ENCODE data around the gene MAN1A1.

The MAN1A1 gene

GRCh38 chr6:119296036-119297035 is 53.2 kb downstream of the MAN1A1 start:
- Histone ChIP-seq H3K4me3 (ENCODE audit: low read depth, low read length) (no peak overlapping the region), H3K36me3 (ENCODE audit: control insufficient read depth in 2 of 2, insufficient read depth in 1 of 2, low read length in 2 of 2) (peaks cover 0 to 10% of the 10 kb centered on the region in 2 experiments; a peak in 1 of 3 replicates), H3K9me3 (ENCODE audit: control insufficient read depth, insufficient read depth, low read depth, low read length) (no peaks in the 10 kb centered on the region), H3K4me1 (ENCODE audit: control insufficient read depth, insufficient read depth, low read length) (no peaks in the 10 kb centered on the region), H3K27ac (ENCODE audit: extremely low read depth, low read depth, low read length) (no peak overlapping the region)
- CTCF ChIA-PET = no interaction called here
- no peak for TF ChIP-seq ZSCAN23 (tag by site-specific recombination; IDR thresholded peaks at IDR 0.05)
- no peak for TF ChIP-seq MZF1 (tag by site-specific recombination; IDR thresholded peaks at IDR 0.05; ENCODE audit: borderline replicate concordance)
- no peak for TF ChIP-seq ZBTB7A (tag by site-specific recombination; IDR thresholded peaks at IDR 0.05; ENCODE audit: low read depth)
- no peak for TF ChIP-seq ZNF221 (tag by site-specific recombination; IDR thresholded peaks at IDR 0.05; ENCODE audit: borderline replicate concordance)
- TF ChIP-seq, protein P1, sequence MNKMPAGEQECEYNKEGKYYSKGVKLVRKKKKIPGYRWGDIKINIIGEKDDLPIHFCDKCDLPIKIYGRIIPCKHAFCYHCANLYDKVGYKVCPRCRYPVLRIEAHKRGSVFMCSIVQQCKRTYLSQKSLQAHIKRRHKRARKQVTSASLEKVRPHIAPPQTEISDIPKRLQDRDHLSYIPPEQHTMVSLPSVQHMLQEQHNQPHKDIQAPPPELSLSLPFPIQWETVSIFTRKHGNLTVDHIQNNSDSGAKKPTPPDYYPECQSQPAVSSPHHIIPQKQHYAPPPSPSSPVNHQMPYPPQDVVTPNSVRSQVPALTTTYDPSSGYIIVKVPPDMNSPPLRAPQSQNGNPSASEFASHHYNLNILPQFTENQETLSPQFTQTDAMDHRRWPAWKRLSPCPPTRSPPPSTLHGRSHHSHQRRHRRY (tag by site-specific recombination; IDR thresholded peaks at IDR 0.05) = no peak
- TF ChIP-seq, protein P2, sequence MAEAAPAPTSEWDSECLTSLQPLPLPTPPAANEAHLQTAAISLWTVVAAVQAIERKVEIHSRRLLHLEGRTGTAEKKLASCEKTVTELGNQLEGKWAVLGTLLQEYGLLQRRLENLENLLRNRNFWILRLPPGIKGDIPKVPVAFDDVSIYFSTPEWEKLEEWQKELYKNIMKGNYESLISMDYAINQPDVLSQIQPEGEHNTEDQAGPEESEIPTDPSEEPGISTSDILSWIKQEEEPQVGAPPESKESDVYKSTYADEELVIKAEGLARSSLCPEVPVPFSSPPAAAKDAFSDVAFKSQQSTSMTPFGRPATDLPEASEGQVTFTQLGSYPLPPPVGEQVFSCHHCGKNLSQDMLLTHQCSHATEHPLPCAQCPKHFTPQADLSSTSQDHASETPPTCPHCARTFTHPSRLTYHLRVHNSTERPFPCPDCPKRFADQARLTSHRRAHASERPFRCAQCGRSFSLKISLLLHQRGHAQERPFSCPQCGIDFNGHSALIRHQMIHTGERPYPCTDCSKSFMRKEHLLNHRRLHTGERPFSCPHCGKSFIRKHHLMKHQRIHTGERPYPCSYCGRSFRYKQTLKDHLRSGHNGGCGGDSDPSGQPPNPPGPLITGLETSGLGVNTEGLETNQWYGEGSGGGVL (tag by site-specific recombination; IDR thresholded peaks at IDR 0.05) = no peak
- TF ChIP-seq ZNF248 (tag by site-specific recombination; IDR thresholded peaks at IDR 0.05) = no peak
- no peak for TF ChIP-seq SETDB1 (IDR thresholded peaks at IDR 0.05; ENCODE audit: insufficient read length, low read length)
- no peak for TF ChIP-seq ZNF404 (tag by site-specific recombination; IDR thresholded peaks at IDR 0.05)
- TF ChIP-seq ZNF292 (tag by site-specific recombination; IDR thresholded peaks at IDR 0.05; ENCODE audit: borderline replicate concordance, low read depth) = no peak
- TF ChIP-seq ZFP37 (tag by site-specific recombination; IDR thresholded peaks at IDR 0.05) = no peak
- TF ChIP-seq ZNF677 (tag by site-specific recombination; IDR thresholded peaks at IDR 0.05) = no peak
- POLR2A ChIA-PET = no interaction called here

DNA sequence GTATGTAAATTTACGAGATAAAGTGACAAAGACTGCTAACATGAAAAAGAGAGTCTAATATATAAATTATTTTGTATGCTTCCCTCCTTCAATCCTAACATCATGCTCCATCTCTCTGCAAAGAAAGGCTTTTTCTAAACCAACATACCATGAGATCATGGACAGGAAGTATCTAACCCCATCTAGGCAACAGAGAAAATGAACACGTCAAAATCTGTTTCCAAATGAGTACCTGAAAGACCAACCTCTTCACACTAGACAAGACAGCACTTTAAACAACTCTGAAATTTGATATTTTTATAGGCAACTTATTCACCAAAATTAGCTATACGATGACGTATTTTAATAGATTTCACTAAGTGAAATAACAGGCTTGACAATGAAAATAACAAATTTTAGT is 54.6 kb downstream of the MAN1A1 start:
- Histone ChIP-seq H3K27ac (ENCODE audit: extremely low read depth, low read depth, low read length) (no peak overlapping the region), H3K9me3 (ENCODE audit: control insufficient read depth, insufficient read depth, low read depth, low read length) (no peaks in the 10 kb centered on the region), H3K4me1 (ENCODE audit: control insufficient read depth, insufficient read depth, low read length) (no peaks in the 10 kb centered on the region), H3K4me3 (ENCODE audit: low read depth, low read length) (no peak overlapping the region), H3K36me3 (ENCODE audit: control insufficient read depth in 2 of 2, insufficient read depth in 1 of 2, low read length in 2 of 2) (peaks cover 0 to 4% of the 10 kb centered on the region in 2 experiments; a peak in 1 of 3 replicates)
- TF ChIP-seq ZNF530 (tag by site-specific recombination; IDR thresholded peaks at IDR 0.05; ENCODE audit: low read depth) (no peak), ZNF354C (tag by site-specific recombination; IDR thresholded peaks at IDR 0.05; ENCODE audit: borderline replicate concordance, low read depth) (no peak), ZBTB21 (tag by site-specific recombination; IDR thresholded peaks at IDR 0.05) (no peak), SCRT1 (tag by site-specific recombination; IDR thresholded peaks at IDR 0.05; ENCODE audit: borderline replicate concordance) (no peak), ZNF549 (tag by site-specific recombination; IDR thresholded peaks at IDR 0.05) (no peak), ZNF664 (tag by site-specific recombination; IDR thresholded peaks at IDR 0.05) (no peak), OSR2 (tag by site-specific recombination; IDR thresholded peaks at IDR 0.05) (no peak), KLF9 (tag by site-specific recombination; IDR thresholded peaks at IDR 0.05; ENCODE audit: low read depth) (no peak), ZXDB (tag by site-specific recombination; IDR thresholded peaks at IDR 0.05) (no peak), ZNF624 (tag by site-specific recombination; IDR thresholded peaks at IDR 0.05) (no peak), WT1 (tag by site-specific recombination; IDR thresholded peaks at IDR 0.05) (no peak), ZNF423 (tag by site-specific recombination; IDR thresholded peaks at IDR 0.05) (no peak), MYNN (tag by site-specific recombination; IDR thresholded peaks at IDR 0.05; ENCODE audit: borderline replicate concordance) (no peak), ZNF248 (tag by site-specific recombination; IDR thresholded peaks at IDR 0.05) (no peak), ZNF221 (tag by site-specific recombination; IDR thresholded peaks at IDR 0.05; ENCODE audit: borderline replicate concordance) (no peak), SETDB1 (IDR thresholded peaks at IDR 0.05; ENCODE audit: insufficient read length, low read length) (no peak)
- TF ChIP-seq, protein P2 (tag by site-specific recombination; IDR thresholded peaks at IDR 0.05) = no peak
- TF ChIP-seq, protein P3, sequence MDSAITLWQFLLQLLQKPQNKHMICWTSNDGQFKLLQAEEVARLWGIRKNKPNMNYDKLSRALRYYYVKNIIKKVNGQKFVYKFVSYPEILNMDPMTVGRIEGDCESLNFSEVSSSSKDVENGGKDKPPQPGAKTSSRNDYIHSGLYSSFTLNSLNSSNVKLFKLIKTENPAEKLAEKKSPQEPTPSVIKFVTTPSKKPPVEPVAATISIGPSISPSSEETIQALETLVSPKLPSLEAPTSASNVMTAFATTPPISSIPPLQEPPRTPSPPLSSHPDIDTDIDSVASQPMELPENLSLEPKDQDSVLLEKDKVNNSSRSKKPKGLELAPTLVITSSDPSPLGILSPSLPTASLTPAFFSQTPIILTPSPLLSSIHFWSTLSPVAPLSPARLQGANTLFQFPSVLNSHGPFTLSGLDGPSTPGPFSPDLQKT (IDR thresholded peaks at IDR 0.05; ENCODE audit: borderline replicate concordance, low read depth, low read length) = no peak
- ChIA-PET CTCF (no interaction called here), POLR2A (no interaction called here)

Data from HEK293 (cell line).